AG09309 (cell line): ENCODE measurements around the gene PAK2.
"Not testable (repeated sequence)": the region's sequence is repeated elsewhere in the genome, so short reads cannot be mapped to it uniquely, and the experiment has no call there.

Source experiments
- DNase-seq: peaks from one replicate; pipeline ENCODE4 v3.0.0-alpha.2; 2010; ENCODE audit warnings: low read depth
- H3K4me3 ChIP-seq: 2 replicates; pipeline ENCODE4 v1.5.1; 2011; ENCODE audit warnings: mild to moderate bottlenecking, low read depth, low read length, moderate library complexity; ENCODE audit not compliant: control insufficient read depth
- TF ChIP-seq, protein P1 (sequence below): IDR thresholded peaks from 2 replicates; pipeline ENCODE4 v1.5.1; 2011; ENCODE audit warnings: mild to moderate bottlenecking, low read depth, low read length, inconsistent platforms; ENCODE audit not compliant: insufficient read depth, control insufficient read depth; ENCODE audit errors: missing control alignments

PAK2 gene

DNA sequence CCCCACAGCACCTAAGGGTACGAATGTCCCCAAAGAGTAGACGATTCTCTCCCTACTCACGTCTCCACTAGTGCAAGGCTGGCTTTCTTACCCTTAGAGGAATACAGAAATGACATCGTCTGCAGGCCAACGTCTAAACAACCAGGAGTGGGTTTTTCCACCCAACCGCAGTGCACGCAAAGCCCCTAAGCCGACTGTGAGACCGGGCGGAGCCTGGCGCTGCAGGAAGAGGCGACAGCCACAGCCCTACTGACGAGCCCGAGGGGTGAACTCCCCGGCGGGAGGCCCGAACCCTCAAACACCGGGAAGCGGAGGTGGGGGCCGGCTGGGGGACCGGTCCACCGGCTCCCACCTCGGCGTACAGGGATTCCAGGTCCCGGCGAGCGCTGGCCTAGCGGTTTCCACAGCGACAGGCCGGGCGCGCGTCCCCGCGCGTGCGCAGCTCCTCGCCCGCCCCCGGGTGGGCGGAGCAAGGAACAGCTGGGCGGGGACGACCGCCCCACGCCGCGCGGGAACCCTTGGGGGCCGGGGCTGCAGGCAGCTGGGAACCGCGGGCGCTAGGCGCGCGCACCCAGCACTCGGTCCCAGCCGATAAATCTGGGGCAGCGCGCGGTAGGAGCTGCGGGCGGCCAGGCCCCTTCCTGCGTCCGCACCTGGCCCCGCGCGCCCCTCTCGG, 27.7 kb upstream of the PAK2 start, which contains the start of the genes CEP19 and PIGX:
TSS of gene CEP19 (minus strand) at position 413 of the 676 bp plus-strand sequence. CDS start 3,593 bp downstream, outside the sequence.
TSS of gene PIGX (plus strand) at position 540 of the 676 bp plus-strand sequence.
- TF ChIP-seq, protein P1, sequence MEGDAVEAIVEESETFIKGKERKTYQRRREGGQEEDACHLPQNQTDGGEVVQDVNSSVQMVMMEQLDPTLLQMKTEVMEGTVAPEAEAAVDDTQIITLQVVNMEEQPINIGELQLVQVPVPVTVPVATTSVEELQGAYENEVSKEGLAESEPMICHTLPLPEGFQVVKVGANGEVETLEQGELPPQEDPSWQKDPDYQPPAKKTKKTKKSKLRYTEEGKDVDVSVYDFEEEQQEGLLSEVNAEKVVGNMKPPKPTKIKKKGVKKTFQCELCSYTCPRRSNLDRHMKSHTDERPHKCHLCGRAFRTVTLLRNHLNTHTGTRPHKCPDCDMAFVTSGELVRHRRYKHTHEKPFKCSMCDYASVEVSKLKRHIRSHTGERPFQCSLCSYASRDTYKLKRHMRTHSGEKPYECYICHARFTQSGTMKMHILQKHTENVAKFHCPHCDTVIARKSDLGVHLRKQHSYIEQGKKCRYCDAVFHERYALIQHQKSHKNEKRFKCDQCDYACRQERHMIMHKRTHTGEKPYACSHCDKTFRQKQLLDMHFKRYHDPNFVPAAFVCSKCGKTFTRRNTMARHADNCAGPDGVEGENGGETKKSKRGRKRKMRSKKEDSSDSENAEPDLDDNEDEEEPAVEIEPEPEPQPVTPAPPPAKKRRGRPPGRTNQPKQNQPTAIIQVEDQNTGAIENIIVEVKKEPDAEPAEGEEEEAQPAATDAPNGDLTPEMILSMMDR = no peak
- peak; percentile 39 for DNase-seq
- H3K4me3 ChIP-seq = peak within 1 kb of the TSS; percentile 92

DNA sequence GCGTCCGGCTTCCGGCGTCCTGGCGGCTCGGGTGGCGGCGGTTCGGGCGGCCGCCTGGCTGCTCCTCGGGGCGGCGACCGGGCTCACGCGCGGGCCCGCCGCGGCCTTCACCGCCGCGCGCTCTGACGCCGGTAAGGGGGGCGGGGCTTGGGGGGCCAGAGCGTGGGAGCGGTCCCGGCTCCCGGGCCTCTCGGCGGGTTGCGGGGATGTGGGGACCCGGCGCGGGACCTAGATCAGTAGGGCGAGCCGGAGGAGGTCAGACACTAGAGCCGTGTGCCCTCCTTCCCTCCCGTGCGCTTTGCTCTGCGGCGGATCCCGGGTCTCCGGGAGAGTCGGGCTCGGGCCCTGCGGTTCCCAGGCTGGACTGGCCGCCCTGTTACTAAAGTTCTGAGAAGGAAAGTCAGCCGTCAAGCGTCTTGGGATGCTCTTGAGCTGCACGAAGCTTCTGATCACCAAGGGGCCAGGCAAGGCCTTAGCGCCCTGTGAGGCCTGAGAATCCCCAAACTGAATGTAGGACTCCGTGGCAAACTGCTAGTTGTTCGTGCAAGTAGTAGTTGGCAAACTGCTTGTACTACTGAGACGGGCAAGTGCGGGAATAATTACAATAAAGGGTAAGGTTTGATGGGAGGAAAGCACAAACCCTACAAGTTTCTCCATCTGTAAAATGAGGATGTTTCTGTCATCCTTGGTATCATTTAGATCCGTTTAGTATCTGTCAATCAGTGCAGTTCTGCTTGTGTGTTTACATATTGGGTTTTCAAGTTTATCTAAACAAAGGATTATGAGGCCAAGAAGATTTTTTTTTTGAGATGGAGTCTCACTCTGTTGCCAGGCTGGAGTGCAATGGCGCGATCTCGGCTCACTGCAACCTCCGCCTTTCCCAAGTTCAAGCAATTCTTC, 26.9 kb upstream of the PAK2 start:
- peak overlapping the region; percentile 92 for H3K4me3 ChIP-seq
- TF ChIP-seq, protein P1 = no peak
- DNase-seq = no peak

DNA sequence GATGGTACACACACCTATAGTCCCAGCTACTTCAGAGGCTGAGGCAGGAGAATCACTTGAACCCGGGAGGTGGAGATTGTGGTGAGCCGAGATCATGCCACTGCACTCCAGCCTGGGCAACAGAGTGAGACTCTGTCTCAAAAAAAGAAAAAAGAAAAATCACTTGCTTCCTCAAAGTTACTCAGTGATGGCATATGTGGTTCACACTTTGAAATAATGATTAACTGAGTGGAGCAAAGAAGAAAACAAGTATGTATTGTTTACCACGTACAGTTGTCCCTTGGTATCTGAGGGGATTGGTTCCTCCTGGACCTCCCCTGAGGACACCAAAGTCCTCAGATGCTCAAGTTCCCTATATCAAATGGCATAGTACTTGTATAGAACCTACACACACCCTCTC, 22.5 kb upstream of the PAK2 start:
- DNase-seq, H3K4me3 ChIP-seq: not testable (repeated sequence)

DNA sequence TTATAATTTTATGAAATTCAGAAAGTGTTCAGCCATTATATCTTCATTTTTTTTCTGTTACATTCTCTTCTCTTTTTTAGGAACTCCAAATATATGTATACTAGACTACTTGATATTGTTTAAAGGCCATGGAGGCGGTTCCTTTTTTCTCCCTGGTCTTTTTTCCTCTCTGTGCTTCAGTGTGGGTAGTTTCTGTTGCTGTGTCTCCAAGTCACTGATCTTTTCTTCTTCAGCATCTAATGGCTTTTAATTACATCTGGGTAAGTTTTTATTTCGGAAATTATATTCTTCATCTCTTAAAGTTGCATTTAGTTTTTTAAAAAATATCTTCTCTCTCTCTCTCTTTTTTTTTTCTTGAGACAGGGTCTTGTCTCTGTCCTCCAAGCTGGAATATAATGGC, 18.6 kb upstream of the PAK2 start:
- TF ChIP-seq, protein P1 = no peak
- DNase-seq = no peak
- no peak overlapping the region for H3K4me3 ChIP-seq

DNA sequence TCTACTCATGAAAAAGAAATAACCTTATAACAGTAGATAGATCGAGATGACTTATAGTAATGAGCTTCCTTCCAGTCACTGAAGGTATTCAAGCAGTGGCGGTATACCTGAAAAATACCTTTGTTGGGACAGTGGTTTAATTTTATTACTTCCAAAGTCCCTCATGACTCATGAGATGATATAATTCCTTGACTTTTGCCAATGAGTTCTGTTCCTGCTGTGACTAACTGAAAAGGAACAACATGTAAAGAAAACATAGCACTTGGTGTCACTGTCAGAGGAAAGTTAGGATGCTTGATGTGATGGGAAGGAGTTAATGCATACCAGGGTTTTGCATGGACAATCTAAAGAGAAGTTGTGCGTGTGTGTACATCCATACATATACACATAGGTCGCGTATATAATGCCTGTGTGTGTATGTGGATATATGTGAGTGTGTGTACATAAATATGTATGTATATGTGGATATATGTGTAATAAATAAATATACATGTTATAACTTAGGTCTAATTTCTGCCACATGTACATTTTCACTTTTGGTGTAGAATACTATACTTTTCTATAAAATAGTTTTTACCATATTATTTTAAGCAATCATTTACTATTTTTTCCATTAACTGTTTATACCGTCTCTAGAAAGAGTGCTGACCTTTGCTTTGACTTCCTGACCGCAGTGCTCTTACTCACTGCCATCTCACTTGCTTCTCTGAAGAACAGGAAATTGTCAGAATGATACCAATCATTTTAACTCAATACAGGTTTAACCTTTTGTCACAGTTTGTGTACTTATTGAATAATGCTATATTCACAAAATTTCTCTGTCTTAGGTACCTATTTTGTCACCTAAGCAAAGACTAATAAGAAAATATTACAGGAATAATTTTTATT, 12.6 kb upstream of the PAK2 start:
- H3K4me3 ChIP-seq = no peak overlapping the region
- no peak for DNase-seq
- TF ChIP-seq, protein P1 = no peak

DNA sequence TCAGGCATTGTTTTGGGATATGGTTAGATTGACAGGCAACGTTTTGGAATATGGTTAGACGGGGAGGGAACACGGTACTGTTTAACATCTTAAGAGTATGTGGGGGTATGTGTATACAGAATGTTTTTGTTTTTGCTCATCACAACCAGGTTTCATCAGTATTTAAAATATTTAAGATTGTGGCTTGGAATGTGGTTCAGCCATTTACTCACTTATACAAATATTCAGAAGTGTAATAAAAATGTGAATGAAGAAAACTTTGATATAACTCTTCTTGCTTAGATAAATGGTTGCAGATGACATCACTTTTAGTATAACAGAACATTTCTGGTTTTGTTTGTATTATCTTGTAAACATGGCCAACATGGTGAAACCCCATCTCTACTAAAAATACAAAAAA, 3.9 kb upstream of the PAK2 start:
- H3K4me3 ChIP-seq = no peak overlapping the region
- TF ChIP-seq, protein P1 = no peak
- DNase-seq = no peak
